Mesendoderm (in vitro differentiated cells): ENCODE results near the gene TTC34.

ENCODE experiments used
- DNase-seq: peaks from one replicate; pipeline ENCODE4 v3.0.0; 2013
- H2AK5ac ChIP-seq: 2 replicates; pipeline ENCODE4 v1.6.1; 2013; ENCODE audit warnings: low read length, inconsistent platforms
- H2BK120ac ChIP-seq: 2 replicates; pipeline ENCODE4 v1.6.1; 2013; ENCODE audit warnings: low read depth, mild to moderate bottlenecking, low read length, moderate library complexity, mixed read lengths
- H2BK15ac ChIP-seq: replicated peaks from 2 replicates; pipeline ENCODE4 v1.6.1; 2013; ENCODE audit warnings: low read depth, mild to moderate bottlenecking, moderate library complexity
- H2BK5ac ChIP-seq: 2 replicates; pipeline ENCODE4 v1.6.1; 2013; ENCODE audit warnings: low read length, inconsistent platforms
- H3K18ac ChIP-seq: 2 replicates; pipeline ENCODE4 v1.6.1; 2013; ENCODE audit warnings: mild to moderate bottlenecking, low read length, mixed read lengths
- H3K23ac ChIP-seq: one replicate; pipeline ENCODE4 v1.6.1; 2013; ENCODE audit warnings: low read length
- H3K27ac ChIP-seq: 2 replicates; pipeline ENCODE4 v1.5.1; 2013; ENCODE audit warnings: low read depth, mild to moderate bottlenecking, inconsistent platforms, low read length, moderate library complexity
- H3K27me3 ChIP-seq: 2 replicates; pipeline ENCODE4 v1.6.1; 2013; ENCODE audit warnings: low read length, control low read depth, mild to moderate bottlenecking, inconsistent platforms; ENCODE audit not compliant: insufficient read depth, poor library complexity
- H3K36me3 ChIP-seq: 2 replicates; pipeline ENCODE4 v1.6.1; 2013; ENCODE audit warnings: low read length, inconsistent platforms; ENCODE audit not compliant: control insufficient read depth, insufficient read depth
- H3K4ac ChIP-seq: one replicate; pipeline ENCODE4 v1.6.1; 2013; ENCODE audit warnings: low read depth, mild to moderate bottlenecking, low read length, moderate library complexity
- H3K4me1 ChIP-seq: 2 replicates; pipeline ENCODE4 v1.6.1; 2013; ENCODE audit warnings: low read depth, low read length, inconsistent platforms; ENCODE audit not compliant: control insufficient read depth
- H3K4me2 ChIP-seq: 2 replicates; pipeline ENCODE4 v1.6.1; 2013; ENCODE audit warnings: low read length
- H3K4me3 ChIP-seq: 2 replicates; pipeline ENCODE4 v1.5.1; 2013; ENCODE audit warnings: mild to moderate bottlenecking, low read length
- H3K56ac ChIP-seq: one replicate; pipeline ENCODE4 v1.6.1; 2013; ENCODE audit warnings: low read length
- H3K79me1 ChIP-seq: 2 replicates; pipeline ENCODE4 v1.6.1; 2013; ENCODE audit warnings: low read length, inconsistent platforms
- H3K79me2 ChIP-seq: 2 replicates; pipeline ENCODE4 v1.6.1; 2013; ENCODE audit warnings: mild to moderate bottlenecking, low read length; ENCODE audit not compliant: control insufficient read depth, insufficient read depth
- H3K9ac ChIP-seq: 2 replicates; pipeline ENCODE4 v1.6.1; 2013; ENCODE audit warnings: low read length, inconsistent platforms
- H4K5ac ChIP-seq: one replicate; pipeline ENCODE4 v1.6.1; 2013; ENCODE audit warnings: low read length
- H4K8ac ChIP-seq: one replicate; pipeline ENCODE4 v1.6.1; 2013; ENCODE audit warnings: low read depth, mild to moderate bottlenecking, control low read depth, low read length, moderate library complexity
- WGBS: extraction: QIAGEN DNeasy Blood & Tissue Kit; methylation state at CpG from one replicate; pipeline ENCODE4 v1.1.7; 2013; ENCODE audit warnings: low lambda C conversion rate, missing lambda C conversion rate; ENCODE audit not compliant: insufficient coverage; ENCODE audit errors: extremely low coverage; 5-methylcytosine and 5-hydroxymethylcytosine counted together

The TTC34 gene

DNA sequence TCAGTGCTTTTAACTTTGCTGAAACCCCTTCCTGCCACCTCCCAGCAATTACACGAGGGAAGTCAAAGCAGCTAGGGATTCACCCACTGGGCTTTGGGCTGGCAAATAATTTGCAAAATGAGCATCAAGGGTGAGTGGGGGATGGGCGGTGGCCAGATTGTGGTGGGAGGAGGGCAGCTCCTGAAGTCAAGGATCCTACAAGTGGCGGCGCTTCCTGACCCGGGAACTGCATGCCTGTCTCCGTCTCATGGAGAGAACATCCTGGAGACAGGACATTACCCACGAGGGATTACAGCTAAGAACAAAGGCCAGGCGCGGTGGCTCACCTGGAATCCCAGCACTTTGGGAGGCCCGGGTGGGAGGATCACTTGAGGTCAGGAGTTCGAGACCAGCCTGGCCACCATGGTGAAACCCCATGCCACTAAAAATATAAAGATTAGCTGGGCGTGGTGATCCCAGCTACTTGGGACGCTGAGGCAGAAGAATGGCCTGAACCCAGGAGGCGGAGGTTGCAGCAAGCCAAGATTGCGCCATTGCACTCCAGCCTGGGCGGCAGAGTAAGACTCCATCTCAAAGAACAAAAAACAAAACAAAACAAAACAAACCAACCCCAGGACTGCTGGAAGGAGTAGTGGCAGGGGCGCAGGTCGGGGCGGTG is 12.9 kb downstream of the TTC34 start:
- H3K79me1 ChIP-seq = no peaks in the 10 kb centered on the region
- no peak overlapping the region for H2AK5ac ChIP-seq
- no peak overlapping the region for H3K56ac ChIP-seq
- no peak overlapping the region for H3K4me2 ChIP-seq
- no peak overlapping the region for H3K9ac ChIP-seq
- H3K4me1 ChIP-seq = no peaks in the 10 kb centered on the region
- H3K27me3 ChIP-seq = no peaks in the 10 kb centered on the region
- H3K18ac ChIP-seq = no peak overlapping the region
- no peak overlapping the region for H3K4me3 ChIP-seq
- no peak for DNase-seq
- WGBS = no CpG with 5 or more reads among the region's 19 CpGs
- H4K8ac ChIP-seq = no peak overlapping the region
- no peak overlapping the region for H2BK5ac ChIP-seq
- no peak overlapping the region for H3K23ac ChIP-seq
- H2BK15ac ChIP-seq = no peak overlapping the region
- H3K27ac ChIP-seq = no peak overlapping the region
- no peak overlapping the region for H2BK120ac ChIP-seq
- H3K36me3 ChIP-seq = no peaks in the 10 kb centered on the region
- H3K4ac ChIP-seq = no peak overlapping the region
- no peak overlapping the region for H4K5ac ChIP-seq
- H3K79me2 ChIP-seq = no peaks in the 10 kb centered on the region

DNA sequence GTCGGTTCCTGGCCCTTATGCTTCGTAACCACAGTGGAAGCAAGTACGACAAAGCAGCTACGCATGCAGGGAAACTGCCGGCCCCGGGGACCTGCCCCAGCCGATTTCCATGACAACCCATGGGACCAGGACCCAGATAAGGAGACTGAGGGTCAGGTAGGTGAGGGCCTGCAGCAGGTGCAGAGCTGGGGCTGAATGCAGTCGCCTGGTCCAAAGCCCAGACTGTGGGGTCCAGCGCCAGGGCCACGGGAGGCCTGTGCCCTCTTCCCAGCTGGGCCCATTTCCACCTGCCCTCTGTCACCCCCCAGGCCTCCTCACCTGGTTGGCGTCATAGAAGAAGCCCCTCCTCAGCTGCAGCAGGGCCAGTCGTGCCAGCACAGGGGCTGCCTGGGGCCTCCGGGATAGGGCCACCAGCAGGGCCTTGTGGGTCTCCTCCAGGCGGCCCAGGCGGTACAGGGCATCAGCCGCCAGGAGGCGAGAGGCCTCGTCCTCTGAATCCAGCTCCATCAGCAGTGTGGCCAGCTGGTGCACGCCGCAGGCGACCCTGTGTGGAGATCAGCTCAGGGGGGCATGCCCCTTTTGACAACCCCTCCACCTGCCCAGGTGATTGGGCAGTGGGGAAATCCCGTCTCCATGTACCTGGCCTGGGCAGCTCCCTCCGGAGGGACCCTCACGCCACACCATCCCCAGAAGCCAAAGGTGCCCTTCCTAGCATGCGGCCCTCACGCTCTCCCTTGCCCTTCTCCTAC is 14.2 kb downstream of the TTC34 start:
- no peak overlapping the region for H4K8ac ChIP-seq
- H3K79me2 ChIP-seq = no peaks in the 10 kb centered on the region
- no peak overlapping the region for H3K27ac ChIP-seq
- no CpG with 5 or more reads among the region's 26 CpGs for WGBS
- no peaks in the 10 kb centered on the region for H3K4me1 ChIP-seq
- H3K79me1 ChIP-seq = no peaks in the 10 kb centered on the region
- H3K36me3 ChIP-seq = no peaks in the 10 kb centered on the region
- H3K4me3 ChIP-seq = no peak overlapping the region
- H3K4me2 ChIP-seq = no peak overlapping the region
- H2AK5ac ChIP-seq = no peak overlapping the region
- DNase-seq = no peak
- H4K5ac ChIP-seq = no peak overlapping the region
- no peak overlapping the region for H3K18ac ChIP-seq
- no peak overlapping the region for H3K9ac ChIP-seq
- no peak overlapping the region for H2BK15ac ChIP-seq
- no peak overlapping the region for H2BK120ac ChIP-seq
- H3K4ac ChIP-seq = no peak overlapping the region
- H3K27me3 ChIP-seq = no peaks in the 10 kb centered on the region
- H2BK5ac ChIP-seq = no peak overlapping the region
- no peak overlapping the region for H3K23ac ChIP-seq
- H3K56ac ChIP-seq = no peak overlapping the region

DNA sequence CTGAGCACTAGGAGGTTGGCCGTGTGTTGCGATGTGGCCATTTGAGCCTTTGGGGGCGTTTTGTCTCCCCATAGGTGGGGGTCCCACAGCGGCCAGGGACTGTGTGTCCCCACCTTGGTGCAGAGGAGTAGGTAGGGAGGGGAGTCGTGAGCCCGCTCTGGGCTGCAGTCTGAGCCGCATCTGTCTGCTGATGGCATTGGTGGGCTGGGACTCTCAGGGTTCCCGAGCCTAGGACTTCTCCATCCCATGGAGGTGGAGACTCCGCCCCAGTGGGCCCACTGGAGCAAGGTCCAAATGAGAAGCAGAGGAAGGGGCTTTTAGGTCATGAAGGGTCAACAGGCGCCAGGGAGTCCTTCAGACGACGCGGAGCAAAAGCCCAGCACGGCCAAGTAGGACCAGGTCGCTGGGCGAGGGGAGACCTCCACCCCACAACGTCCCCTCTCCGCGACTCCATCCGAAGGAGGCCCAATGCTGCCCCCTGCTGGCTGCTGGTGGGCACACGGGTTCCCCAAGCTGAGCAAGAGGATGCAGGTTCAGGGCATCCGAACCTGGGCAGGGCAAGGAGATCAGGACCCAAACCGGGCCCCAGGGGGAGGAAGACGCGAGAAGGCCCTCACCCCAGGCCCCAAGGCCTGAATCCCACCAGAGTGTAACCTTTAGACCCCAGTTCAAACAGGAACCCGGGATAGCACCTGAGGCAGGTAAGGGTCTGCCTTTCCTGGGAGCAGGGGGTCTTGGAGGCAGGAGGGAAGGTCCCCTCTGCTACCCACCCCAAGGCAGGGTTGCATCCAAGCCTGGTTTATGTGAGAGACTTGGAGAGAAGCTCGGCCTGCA is 14.9 kb downstream of the TTC34 start:
- no peak overlapping the region for H3K9ac ChIP-seq
- DNase-seq = peak; percentile 48
- H4K8ac ChIP-seq = no peak overlapping the region
- no peaks in the 10 kb centered on the region for H3K27me3 ChIP-seq
- no CpG with 5 or more reads among the region's 27 CpGs for WGBS
- H4K5ac ChIP-seq = no peak overlapping the region
- H3K79me2 ChIP-seq = no peaks in the 10 kb centered on the region
- no peak overlapping the region for H3K56ac ChIP-seq
- no peaks in the 10 kb centered on the region for H3K4me1 ChIP-seq
- H3K18ac ChIP-seq = no peak overlapping the region
- no peak overlapping the region for H2BK120ac ChIP-seq
- no peak overlapping the region for H2BK5ac ChIP-seq
- no peak overlapping the region for H2BK15ac ChIP-seq
- H3K4me2 ChIP-seq = no peak overlapping the region
- no peak overlapping the region for H2AK5ac ChIP-seq
- no peak overlapping the region for H3K4ac ChIP-seq
- H3K4me3 ChIP-seq = no peak overlapping the region
- H3K36me3 ChIP-seq = no peaks in the 10 kb centered on the region
- no peaks in the 10 kb centered on the region for H3K79me1 ChIP-seq
- H3K27ac ChIP-seq = no peak overlapping the region
- no peak overlapping the region for H3K23ac ChIP-seq

DNA sequence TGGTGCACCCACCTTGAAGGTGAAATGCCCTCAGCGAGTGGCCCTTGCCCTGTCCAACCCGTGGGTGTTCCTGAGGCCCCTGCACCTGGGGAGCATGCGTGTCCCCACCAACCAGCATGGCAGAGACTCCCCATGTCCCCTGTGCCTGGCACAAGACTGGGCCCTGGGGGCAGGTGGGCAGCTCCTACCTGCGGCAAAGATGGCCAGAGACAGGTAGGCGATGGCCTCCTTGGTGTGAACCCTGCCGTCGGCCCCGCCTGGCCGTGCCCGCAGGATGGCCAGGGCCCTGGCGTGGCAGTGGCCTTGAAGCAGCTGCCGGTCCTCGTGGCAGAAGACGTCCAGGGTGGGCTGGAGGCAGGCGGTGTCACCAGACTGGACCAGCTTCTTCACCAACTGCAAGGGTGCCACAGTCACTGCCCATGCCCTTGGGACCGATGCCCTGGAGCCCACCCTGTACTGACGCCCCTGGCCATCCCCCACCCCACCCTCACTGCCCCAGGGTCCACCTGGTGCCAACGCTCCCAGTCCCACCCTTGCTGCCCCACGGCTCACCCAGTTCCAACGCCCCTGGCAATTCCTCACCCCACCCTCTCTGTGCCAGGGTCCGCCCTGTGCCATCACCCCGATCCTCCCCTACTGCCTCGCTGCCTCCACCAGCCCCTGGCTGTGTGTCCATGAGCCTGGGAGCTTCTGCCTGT is 15.7 kb downstream of the TTC34 start:
- DNase-seq = no peak
- no peak overlapping the region for H3K23ac ChIP-seq
- no peaks in the 10 kb centered on the region for H3K27me3 ChIP-seq

DNA sequence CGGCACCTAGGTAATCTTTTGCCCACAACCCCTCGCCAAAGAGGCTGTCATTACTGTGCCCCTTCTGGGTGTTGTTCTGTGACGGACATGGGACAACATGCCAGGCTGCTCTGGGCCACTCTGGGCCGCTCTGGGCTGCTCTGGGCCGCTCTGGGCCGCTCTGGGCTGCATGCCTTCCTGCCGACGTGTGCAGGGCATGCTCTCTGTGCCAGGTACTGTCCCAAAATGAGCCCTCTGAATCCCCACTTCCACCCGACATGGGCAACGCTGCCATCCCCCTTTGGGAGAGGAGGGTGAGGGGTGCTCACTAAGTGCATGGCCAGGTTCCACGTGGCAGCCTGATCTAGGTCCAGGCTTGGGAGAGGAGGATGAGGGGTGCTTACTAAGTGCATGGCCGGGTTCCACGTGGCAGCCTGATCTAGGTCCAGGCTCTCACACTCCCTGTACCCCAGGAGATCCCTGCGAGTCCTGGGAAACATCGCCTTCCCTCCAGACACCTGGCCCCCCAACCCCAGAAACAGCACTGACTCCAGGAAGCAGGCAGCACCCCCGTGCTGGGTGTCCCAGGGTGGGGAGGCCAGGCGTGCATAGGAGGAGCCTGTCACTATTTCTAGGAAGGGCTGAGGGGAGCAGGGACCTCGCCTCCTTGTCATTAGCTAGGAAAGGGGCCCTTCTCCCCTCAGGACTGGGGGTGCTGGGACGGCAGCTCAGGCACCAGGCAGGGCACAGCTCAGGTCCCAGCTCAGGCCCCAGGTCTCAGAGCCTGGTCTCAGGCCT is 16.5 kb downstream of the TTC34 start:
- no peak overlapping the region for H3K27ac ChIP-seq
- no peaks in the 10 kb centered on the region for H3K27me3 ChIP-seq
- H3K4ac ChIP-seq = no peak overlapping the region
- H2BK15ac ChIP-seq = no peak overlapping the region
- H3K4me3 ChIP-seq = no peak overlapping the region
- no peak overlapping the region for H3K9ac ChIP-seq
- no peak overlapping the region for H3K18ac ChIP-seq
- no peak overlapping the region for H3K23ac ChIP-seq
- no peak overlapping the region for H2BK120ac ChIP-seq
- no peak overlapping the region for H2BK5ac ChIP-seq
- H3K79me2 ChIP-seq = no peaks in the 10 kb centered on the region
- no peak overlapping the region for H2AK5ac ChIP-seq
- no peaks in the 10 kb centered on the region for H3K36me3 ChIP-seq
- H3K79me1 ChIP-seq = no peaks in the 10 kb centered on the region
- no peaks in the 10 kb centered on the region for H3K4me1 ChIP-seq
- no peak overlapping the region for H4K5ac ChIP-seq
- no peak overlapping the region for H3K4me2 ChIP-seq
- no peak overlapping the region for H3K56ac ChIP-seq
- DNase-seq = no peak
- H4K8ac ChIP-seq = no peak overlapping the region
- WGBS = no CpG with 5 or more reads among the region's 19 CpGs

More for the DNA sequence above, 15.7 kb downstream of the TTC34 start:
- Histone ChIP-seq H3K27ac (no peak overlapping the region), H4K8ac (no peak overlapping the region), H3K4ac (no peak overlapping the region), H3K9ac (no peak overlapping the region), H2AK5ac (no peak overlapping the region), H3K36me3 (no peaks in the 10 kb centered on the region), H3K4me1 (no peaks in the 10 kb centered on the region), H2BK15ac (no peak overlapping the region), H3K79me2 (no peaks in the 10 kb centered on the region), H2BK120ac (no peak overlapping the region), H3K18ac (no peak overlapping the region), H2BK5ac (no peak overlapping the region), H3K4me2 (no peak overlapping the region), H3K4me3 (no peak overlapping the region), H3K79me1 (no peaks in the 10 kb centered on the region), H3K56ac (no peak overlapping the region), H4K5ac (no peak overlapping the region)
- no CpG with 5 or more reads among the region's 23 CpGs for WGBS
